GM19397 (cell line): ENCODE results near the gene PCDHA8.
"Not testable (repeated sequence)": the region's sequence is repeated elsewhere in the genome, so short reads cannot be mapped to it uniquely, and the experiment has no call there.

ENCODE experiments used
- ATAC-seq: cut with Tn5 transposase; IDR thresholded peaks from one replicate; pipeline ENCODE4 v1.9.1; 2021; ENCODE audit warnings: mild to moderate bottlenecking, moderate library complexity; ENCODE audit not compliant: unreplicated experiment

Gene PCDHA8

DNA sequence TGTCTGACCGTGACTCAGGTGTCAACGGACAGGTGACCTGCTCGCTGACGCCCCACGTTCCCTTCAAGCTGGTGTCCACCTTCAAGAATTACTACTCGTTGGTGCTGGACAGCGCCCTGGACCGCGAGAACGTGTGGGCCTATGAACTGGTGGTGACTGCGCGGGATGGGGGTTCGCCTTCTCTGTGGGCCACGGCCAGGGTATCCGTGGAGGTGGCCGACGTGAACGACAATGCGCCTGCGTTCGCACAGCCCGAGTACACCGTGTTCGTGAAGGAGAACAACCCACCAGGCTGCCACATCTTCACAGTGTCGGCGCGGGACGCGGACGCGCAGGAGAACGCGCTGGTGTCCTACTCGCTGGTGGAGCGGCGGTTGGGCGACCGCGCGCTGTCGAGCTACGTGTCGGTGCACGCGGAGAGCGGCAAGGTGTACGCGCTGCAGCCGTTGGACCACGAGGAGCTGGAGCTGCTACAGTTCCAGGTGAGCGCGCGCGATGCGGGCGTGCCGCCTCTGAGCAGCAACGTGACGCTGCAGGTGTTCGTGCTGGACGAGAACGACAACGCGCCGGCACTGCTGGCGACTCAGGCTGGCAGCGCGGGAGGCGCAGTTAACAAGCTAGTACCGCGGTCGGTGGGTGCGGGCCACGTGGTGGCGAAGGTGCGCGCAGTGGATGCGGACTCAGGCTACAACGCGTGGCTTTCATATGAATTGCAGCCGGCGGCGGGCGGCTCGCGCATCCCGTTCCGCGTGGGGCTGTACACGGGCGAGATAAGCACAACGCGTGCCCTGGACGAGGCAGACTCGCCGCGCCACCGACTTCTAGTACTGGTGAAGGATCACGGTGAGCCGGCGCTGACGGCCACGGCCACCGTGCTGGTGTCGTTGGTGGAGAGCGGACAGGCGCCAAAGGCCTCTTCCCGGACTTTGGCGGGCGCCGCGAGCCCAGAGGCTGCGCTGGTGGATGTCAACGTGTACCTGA lies 29.5 kb downstream of the PCDHA8 start:
- ATAC-seq: no peak

DNA sequence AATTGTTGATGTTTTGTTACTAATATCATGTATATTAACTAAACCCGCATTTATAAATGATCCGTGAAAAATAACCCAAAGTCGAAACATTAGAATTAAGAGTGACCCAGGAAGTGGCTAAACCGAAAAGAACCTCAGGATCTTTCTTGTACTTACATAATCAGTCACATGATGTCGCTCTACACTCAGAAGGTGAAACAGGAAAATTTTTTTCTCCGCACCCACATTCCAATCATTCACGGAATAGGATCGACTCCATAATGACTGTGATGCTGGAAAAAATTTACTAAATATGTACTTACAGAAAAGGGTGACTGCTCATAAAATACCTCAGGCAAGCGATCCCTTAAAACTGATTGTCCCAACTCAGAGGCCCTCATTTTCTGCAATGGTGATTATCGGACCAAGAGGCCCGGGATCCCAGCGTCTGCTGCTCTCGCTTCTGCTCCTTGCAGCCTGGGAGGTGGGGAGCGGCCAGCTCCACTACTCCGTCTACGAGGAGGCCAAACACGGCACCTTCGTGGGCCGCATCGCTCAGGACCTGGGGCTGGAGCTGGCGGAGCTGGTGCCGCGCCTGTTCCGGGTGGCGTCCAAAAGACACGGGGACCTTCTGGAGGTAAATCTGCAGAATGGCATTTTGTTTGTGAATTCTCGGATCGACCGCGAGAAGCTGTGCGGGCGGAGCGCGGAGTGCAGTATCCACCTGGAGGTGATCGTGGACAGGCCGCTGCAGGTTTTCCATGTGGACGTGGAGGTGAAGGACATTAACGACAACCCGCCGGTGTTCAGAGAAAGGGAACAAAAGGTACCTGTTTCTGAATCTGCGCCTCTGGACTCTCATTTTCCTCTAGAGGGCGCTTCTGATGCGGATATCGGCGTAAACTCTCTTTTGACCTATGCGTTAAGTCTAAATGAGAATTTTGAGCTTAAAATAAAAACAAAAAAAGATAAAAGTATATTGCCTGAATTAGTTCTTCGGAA lies 34.4 kb downstream of the PCDHA8 start, which contains the start of gene PCDHA12:
PCDHA12 (plus strand) TSS at position 224 of the 981 bp plus-strand sequence; CDS start at position 389, 165 bp downstream.
- no peak for ATAC-seq

DNA sequence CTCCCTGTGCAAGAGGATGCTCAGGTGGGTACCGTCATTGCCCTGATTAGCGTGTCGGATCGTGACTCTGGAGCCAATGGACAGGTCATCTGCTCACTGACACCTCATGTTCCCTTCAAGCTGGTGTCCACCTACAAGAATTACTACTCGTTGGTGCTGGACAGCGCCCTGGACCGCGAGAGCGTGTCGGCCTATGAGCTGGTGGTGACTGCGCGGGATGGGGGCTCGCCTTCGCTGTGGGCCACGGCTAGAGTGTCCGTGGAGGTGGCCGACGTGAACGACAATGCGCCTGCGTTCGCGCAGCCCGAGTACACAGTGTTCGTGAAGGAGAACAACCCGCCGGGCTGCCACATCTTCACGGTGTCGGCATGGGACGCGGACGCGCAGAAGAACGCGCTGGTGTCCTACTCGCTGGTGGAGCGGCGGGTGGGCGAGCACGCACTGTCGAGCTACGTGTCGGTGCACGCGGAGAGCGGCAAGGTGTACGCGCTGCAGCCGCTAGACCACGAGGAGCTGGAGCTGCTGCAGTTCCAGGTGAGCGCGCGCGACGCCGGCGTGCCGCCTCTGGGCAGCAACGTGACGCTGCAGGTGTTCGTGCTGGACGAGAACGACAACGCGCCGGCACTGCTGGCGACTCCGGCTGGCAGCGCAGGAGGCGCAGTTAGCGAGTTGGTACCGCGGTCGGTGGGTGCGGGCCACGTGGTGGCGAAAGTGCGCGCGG lies 35.7 kb downstream of the PCDHA8 start:
- not testable (repeated sequence) for ATAC-seq

DNA sequence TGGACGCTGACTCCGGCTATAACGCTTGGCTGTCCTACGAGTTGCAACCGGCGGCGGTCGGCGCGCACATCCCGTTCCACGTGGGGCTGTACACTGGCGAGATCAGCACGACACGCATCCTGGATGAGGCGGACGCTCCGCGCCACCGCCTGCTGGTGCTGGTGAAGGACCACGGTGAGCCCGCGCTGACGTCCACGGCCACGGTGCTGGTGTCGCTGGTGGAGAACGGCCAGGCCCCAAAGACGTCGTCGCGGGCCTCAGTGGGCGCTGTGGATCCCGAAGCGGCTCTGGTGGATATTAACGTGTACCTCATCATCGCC lies 36.2 kb downstream of the PCDHA8 start:
- ATAC-seq: no peak

DNA sequence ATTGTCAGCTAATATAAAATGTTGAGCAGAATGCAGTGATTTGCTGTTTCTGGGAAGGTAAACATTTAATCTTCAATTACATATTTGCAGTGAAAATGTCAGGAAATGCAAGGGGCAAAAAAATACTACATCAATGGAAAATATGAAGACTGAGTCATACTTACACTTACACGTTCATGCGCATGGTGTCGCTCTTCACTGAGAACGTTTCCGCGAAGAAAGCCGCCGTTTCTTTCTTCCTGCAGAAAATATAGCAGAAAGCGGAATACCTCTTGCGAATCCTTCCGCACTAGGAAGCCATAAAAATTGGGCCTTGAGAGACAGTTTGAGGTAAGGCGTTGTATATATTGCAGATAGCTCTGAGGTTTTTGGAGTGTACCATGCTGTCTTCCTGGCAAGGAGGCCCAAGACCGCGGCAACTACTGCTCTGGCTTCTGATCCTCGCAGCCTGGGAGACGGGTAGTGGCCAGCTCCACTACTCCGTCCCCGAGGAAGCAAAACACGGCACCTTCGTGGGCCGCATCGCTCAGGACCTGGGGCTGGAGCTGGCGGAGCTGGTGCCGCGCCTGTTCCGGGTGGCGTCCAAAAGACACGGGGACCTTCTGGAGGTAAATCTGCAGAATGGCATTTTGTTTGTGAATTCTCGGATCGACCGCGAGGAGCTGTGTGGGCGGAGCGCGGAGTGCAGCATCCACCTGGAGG lies 41.1 kb downstream of the PCDHA8 start, which contains the start of gene PCDHA13:
PCDHA13 (plus strand) TSS at position 236 of the 702 bp plus-strand sequence; CDS start at position 381, 145 bp downstream.
- no peak for ATAC-seq

DNA sequence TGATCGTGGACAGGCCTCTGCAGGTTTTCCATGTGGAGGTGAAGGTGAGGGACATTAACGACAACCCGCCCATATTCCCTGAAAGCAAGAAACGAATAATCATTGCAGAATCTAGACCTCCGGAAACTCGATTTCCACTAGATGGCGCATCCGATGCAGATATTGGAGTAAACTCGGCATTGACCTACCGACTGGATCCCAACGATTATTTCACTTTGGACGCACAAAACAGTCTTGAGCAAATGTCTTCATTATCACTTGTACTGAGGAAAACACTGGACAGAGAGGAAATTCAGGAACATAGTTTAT lies 41.6 kb downstream of the PCDHA8 start:
- no peak for ATAC-seq

DNA sequence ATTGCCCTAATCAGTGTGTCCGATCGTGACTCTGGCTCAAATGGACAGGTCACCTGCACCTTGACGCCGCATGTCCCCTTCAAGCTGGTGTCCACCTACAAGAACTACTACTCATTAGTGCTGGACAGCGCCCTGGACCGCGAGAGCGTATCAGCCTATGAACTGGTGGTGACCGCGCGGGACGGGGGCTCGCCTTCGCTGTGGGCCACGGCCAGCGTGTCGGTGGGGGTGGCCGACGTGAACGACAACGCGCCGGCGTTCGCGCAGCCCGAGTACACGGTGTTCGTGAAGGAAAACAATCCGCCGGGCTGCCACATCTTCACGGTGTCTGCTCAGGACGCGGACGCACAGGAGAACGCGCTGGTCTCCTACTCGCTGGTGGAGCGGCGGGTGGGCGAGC lies 42.4 kb downstream of the PCDHA8 start:
- no peak for ATAC-seq

DNA sequence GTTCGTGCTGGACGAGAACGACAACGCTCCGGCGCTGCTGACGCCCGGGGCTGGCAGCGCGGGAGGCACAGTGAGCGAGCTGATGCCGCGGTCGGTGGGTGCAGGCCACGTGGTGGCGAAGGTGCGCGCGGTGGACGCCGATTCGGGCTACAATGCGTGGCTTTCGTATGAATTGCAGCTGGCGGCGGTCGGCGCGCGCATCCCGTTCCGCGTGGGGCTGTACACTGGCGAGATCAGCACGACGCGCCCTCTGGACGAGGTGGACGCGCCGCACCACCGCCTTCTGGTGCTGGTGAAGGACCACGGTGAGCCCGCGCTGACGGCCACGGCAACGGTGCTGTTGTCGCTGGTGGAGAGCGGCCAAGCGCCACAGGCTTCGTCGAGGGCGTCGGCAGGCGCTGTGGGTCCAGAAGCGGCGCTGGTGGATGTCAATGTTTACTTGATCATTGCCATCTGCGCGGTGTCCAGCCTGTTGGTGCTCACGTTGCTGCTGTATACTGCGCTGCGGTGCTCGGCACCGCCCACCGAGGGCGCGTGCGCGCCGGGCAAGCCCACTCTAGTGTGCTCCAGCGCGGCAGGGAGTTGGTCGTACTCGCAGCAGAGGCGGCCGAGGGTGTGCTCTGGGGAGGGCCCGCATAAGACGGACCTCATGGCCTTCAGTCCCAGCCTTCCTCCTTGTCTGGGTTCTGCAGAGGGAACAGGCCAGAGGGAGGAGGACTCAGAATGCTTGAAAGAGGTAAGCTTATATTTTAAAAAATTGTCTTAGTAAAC lies 43.1 kb downstream of the PCDHA8 start:
- ATAC-seq: no peak
